NCI-H2107 treated with DMSO at 0.1 percent for 48 hours (cell line): ENCODE data around the gene RNF169.
"Not testable (repeated sequence)": the region's sequence is repeated elsewhere in the genome, so short reads cannot be mapped to it uniquely, and the experiment has no call there.

Experiments used
- DNase-seq: peaks from one replicate; lab custom pipeline; 2025; ENCODE audit not compliant: unreplicated experiment; lab: John Stamatoyannopoulos, UW

The RNF169 gene

DNA sequence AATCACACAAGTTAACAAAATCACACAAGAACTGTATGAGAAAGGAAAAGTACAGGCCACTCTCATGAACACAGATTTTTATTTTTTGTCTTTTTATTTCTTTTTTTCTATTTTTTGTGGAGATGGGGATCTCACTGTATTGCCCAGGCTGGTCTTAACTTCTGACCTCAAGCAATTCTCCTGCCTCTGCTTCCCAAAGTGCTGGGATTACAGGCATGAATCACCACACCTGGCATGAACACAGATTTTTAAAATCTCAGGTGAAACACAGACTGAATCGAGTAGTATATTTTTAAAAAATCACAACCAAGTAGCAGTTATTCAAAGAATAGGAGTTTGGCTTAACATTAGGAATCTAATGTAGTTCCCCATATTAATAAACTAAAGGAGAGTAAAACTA is 18.3 kb downstream of the RNF169 start:
- no peak for DNase-seq

- DNase-seq: not testable (repeated sequence)
Measured at GRCh38 chr11:74768172-74768651, 19.6 kb downstream of the RNF169 start.

DNA sequence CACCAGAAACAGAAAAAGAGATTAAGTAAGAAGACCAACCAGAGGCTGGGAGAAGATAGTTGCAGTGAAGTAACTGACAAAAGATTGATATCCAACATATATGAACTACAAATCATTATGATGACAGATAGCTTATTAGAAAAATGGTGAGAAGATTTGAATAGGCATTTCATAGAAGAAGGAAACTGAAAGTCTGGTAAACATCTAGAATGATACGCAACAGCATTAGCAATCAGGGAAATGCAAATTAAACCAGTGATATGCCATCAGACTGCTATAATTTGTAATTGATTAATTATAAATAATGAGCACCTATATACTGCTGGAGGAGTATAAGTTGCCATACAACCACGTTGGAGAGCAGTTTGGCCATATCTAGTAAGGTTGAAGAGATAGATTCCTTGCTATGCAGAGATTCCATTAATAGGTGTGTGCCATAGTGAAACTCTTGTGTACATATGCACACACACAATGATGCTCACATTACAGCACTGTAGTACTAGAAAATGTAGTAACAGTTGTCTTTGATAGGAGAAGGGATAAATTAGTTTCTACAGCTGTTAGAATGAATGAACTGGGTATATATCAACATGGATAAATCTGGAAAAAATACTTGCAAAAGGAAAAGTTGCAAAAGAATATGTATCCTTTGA is 20.5 kb downstream of the RNF169 start:
- DNase-seq: no peak

DNA sequence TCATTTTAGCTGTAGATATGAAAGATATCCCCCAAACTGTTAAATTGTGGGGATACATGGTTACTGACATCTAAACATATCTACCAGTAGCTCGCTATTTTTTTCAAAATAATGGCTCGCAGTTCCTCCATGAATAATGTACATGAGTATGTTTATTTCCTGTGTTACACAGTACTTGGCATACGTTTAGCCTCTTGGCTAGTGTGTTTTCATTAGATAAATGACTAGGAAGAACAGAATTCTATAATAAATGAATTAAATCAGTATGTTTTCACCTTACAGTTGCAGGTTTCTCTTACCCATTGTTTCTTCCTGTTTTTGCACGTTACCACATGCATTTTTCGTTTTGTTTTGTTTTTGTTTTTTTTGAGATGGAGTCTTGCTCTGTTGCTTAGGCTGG is 21.8 kb downstream of the RNF169 start:
- DNase-seq: no peak

DNA sequence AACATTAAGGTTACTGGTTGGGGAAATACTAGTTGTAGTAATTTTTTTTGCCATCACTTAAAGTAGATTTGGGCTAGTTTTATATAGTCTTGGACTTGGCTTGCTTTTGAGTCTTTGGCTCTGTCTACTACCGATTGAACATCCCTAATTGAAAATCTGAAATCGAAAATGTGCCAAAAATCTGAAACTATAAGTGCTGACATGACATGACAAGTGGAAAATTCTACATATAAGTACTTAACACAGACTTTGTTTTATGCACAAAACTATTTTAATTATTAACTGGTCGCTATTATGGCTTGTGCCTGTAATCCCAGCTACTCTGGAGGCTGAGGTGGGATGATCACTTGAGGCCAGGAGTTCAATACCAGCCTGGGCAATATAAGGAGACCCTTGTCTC is 22.5 kb downstream of the RNF169 start:
- no peak for DNase-seq

GRCh38 chr11:74773476-74773875 is 24.8 kb downstream of the RNF169 start:
- no peak for DNase-seq

GRCh38 chr11:74775762-74776161 is 27.1 kb downstream of the RNF169 start:
- no peak for DNase-seq

- no peak for DNase-seq
Measured at GRCh38 chr11:74776546-74776945, 27.9 kb downstream of the RNF169 start.

DNA sequence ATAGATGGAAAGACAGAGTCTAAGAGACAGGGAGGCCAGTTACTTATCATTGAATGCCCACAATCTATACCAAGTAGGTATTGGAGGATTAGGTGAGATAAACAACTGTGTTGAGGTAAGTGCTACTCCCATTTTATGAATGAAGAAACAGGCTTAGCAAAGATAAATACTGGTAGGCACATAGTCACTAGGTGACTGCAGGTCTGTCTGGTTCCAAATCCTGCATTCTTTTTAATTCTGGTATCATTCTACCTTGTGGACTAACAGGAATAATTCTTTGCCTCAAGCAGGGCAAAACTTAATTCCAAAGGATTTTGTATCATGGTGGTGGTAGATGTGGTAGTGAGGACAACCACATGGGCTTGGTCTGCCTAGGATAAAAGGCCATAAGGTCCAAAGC is 28.4 kb downstream of the RNF169 start:
- DNase-seq: no peak

DNA sequence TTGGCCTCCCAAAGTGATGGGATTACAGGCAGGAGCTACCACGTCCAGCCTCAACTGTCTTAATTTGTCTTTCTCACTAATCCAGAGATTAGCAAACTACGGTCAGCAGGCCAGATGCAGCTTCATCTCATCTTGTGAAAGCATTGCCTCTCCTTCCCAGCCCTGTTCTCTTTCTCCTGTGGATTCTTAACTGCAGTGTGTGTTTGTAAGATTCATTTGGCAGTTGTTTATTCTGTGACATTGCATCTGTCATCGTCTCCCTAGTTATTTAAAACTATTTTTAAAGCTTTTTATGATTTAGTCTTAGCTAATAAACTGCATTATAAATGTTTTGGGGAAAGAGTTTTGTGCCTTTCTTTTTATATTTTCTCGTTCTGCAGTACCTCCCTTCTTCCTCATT is 29.2 kb downstream of the RNF169 start:
- no peak for DNase-seq

- DNase-seq: no peak
Measured at GRCh38 chr11:74778581-74778980, 29.9 kb downstream of the RNF169 start.

GRCh38 chr11:74780248-74781005 is 31.8 kb downstream of the RNF169 start:
- no peak for DNase-seq

- DNase-seq: no peak
Measured at GRCh38 chr11:74783241-74783871, 34.7 kb downstream of the RNF169 start.

DNA sequence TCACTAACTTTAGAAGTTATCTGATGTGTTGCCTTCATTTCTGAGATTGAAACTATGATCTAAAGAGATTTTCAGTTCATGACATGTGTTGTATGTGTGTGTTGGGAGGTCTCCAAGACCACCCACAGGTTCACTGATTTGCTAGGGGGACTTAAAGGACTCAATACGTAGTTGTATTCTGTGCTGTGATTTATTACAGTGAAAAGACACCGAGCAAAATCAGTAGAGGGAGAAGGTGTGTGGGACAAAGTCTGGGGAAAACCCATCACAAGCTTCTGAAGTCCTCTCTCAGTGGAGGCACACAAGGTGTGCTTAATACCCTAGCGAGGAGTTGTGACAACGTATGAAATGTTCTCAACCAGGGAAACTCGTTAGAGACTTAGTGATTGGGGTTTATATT is 35.6 kb downstream of the RNF169 start:
- no peak for DNase-seq

- DNase-seq: no peak
Measured at GRCh38 chr11:74784726-74785125, 36.1 kb downstream of the RNF169 start.

DNA sequence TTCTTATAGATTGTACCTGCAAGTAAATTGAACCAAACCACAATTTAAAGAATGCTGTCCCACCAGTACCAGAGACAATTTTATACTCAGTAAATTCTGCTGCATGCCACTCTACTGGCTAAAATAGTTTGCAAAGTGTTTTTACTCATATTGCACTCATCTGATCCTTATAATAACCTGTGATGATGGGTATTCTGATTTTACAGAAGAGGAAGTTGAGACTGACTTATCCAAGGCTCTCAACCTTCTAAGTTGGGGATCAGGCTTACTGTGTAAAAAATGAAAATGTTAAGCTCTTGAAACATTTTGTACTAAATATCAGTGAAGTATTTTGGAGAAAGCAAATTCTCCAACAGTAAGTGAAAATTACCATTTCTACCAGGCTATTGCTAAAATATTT is 37.9 kb downstream of the RNF169 start:
- DNase-seq: no peak

DNA sequence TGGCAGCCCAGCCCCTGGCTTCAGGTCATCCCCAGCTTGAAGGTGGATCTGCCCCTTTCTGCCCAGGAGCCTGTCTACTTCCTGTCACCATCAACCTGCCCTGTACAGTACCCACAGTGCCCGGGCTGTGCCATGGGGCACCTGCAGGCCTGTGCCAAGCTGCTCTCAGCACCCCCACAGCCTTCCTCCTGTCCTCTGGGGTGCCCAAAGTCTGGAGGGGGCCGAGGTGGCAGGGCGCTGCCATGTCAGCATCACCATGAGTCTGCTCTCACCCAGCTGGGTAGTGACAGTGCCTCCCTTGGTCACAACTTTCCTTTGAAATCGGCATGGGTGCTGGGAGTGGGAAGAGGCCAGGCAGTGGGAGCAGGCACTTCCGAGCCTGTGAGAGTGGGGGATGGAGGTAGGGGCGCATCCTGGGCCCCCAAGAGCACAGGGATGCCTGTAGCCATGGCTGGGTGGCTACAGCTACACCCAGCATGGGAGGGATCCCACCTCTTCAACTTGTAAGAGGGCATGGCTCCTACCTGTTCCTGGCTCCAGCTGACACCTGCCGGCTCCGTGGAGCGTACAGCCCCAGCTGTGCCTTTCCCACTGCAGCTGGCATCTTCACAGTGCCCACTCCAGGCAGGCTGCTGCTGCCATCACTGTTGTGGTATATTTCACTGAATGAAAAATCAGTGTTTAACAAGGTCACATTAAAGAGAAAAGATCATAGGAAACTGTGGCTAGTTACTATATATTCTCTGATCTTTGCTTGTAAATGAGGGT is 42.9 kb downstream of the RNF169 start:
- DNase-seq: no peak

GRCh38 chr11:74806267-74806666 is 57.6 kb downstream of the RNF169 start:
- DNase-seq: no peak

DNA sequence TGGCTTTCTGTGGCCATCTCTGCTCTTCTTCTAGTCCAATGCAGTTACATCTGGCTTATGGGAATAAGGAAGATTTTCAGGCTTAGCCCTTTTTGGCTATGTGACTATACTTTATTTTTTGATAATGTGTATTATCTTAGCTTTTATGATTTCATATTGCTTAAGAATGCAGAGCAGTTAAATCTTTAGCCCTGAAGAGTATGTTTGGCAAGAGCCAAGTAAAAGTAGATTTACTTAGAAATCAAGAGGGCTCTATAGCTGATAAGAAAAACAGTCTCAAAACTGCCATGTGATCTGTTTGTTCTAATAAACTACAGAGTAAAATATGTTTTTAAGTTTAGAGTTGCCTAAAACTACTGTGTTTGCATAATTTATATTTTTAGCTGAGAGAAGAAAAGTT is 61.2 kb downstream of the RNF169 start:
- no peak for DNase-seq

- DNase-seq: no peak
Measured at GRCh38 chr11:74815966-74816365, 67.3 kb downstream of the RNF169 start.

GRCh38 chr11:74816664-74817063 is 68.0 kb downstream of the RNF169 start:
- no peak for DNase-seq
